Prostate gland (tissue), 2 donors: Measurements from ENCODE around the gene TMEM134. TPM values are rescaled to one million over a fixed set of nuclear protein-coding genes. Genes with fewer than 3 reads are reported as not detected.

Experiments
- DNase-seq: peaks from one replicate; pipeline ENCODE4 v3.0.0-alpha.2; 2019; ENCODE audit warnings: low spot score
- H3K27ac ChIP-seq, 2 donors: fragments of 200-600 bp; sonication (generic); 2 replicates each; pipeline ENCODE4 v1.5.1; 2017 to 2019
- H3K27me3 ChIP-seq: fragments of 200-600 bp; sonication (generic); replicated peaks from 2 replicates; pipeline ENCODE4 v1.5.1; 2019; ENCODE audit not compliant: insufficient read depth
- H3K36me3 ChIP-seq, 2 donors: fragments of 200-600 bp; sonication (generic); 1 replicate in 1 of 2; 2 replicates in 1 of 2; pipeline versions ENCODE4 v1.5.1 to v1.8.1; 2017 to 2019
- H3K4me1 ChIP-seq: fragments of 200-600 bp; sonication (generic); replicated peaks from 2 replicates; pipeline ENCODE4 v1.5.1; 2019
- H3K4me3 ChIP-seq, 2 donors: fragments of 200-600 bp; sonication (generic); 2 replicates each; pipeline ENCODE4 v1.5.1; 2017 to 2019
- H3K9me3 ChIP-seq: fragments of 200-600 bp; sonication (generic); 2 replicates; pipeline ENCODE4 v1.5.1; 2017
- CTCF ChIP-seq, 4 experiments: fragments of 200-600 bp in 2 of 4; fragments of 450-650 bp in 2 of 4; sonication (generic) in 2 of 4; IDR thresholded peaks; 1 replicate in 3 of 4; 2 replicates in 1 of 4; pipeline ENCODE4 v1.5.1; 2016 to 2019; ENCODE audit warnings: antibody characterized with exemption in 4 of 4, mild to moderate bottlenecking in 2 of 4, moderate library complexity in 2 of 4
- POLR2A ChIP-seq: fragments of 450-650 bp; IDR thresholded peaks from one replicate; pipeline ENCODE4 v1.6.1; 2016; ENCODE audit warnings: antibody characterized with exemption, mild to moderate bottlenecking
- POLR2AphosphoS5 ChIP-seq: sonication (generic); formaldehyde crosslinking; IDR thresholded peaks from one replicate; pipeline ENCODE4 v1.6.1; 2017; ENCODE audit warnings: antibody characterized with exemption
- WGBS: methylation state at CpG from one replicate; pipeline ENCODE4 v1.1.5; 2018; 5-methylcytosine and 5-hydroxymethylcytosine counted together
- intact Hi-C: fragments of 100-400 bp; cut with DNase I; formaldehyde crosslinking; loops from one replicate; pipeline ENCODE4 v1.14.2; 2022
- total RNA-seq, 2 donors: library from RNA; depleted of rRNA; stranded (reverse); fragments of >200 nt; gene quantifications; one replicate each; pipeline ENCODE4 v1.1.0, GENCODE V29; 2016

The TMEM134 gene
- total RNA-seq, 2 donors from 2014 or later, result 106 to 402 TPM

GRCh38 chr11:67492069-67492727 lies 23.1 kb upstream of the TMEM134 start:
- H3K27me3 ChIP-seq, result no peaks in the 10 kb centered on the region
- TF ChIP-seq POLR2AphosphoS5, result no peak
- no peak for TF ChIP-seq POLR2A
- no peak for TF ChIP-seq CTCF (IDR thresholded peaks at IDR 0.05)
- no peaks in the 10 kb centered on the region for H3K36me3 ChIP-seq
- no peaks in the 10 kb centered on the region for H3K4me1 ChIP-seq
- H3K27ac ChIP-seq, result no peak overlapping the region
- 78% methylated on average over 13 of the region's 19 CpGs for WGBS
- H3K4me3 ChIP-seq, result no peak overlapping the region
- intact Hi-C loops, result no loop called here
- no peak for DNase-seq
- no peaks in the 10 kb centered on the region for H3K9me3 ChIP-seq

GRCh38 chr11:67491276-67492068 lies 22.4 kb upstream of the TMEM134 start:
- no peak for DNase-seq
- Histone ChIP-seq H3K36me3 (no peaks in the 10 kb centered on the region), H3K4me1 (no peaks in the 10 kb centered on the region), H3K27me3 (no peaks in the 10 kb centered on the region), H3K4me3 (no peak overlapping the region), H3K27ac (no peak overlapping the region), H3K9me3 (no peaks in the 10 kb centered on the region)
- 84% methylated on average over 23 of the region's 24 CpGs for WGBS
- intact Hi-C loops, result no loop called here
- TF ChIP-seq POLR2A (no peak), POLR2AphosphoS5 (no peak), CTCF (IDR thresholded peaks at IDR 0.05) (no peak)

GRCh38 chr11:67490727-67491065 lies 21.6 kb upstream of the TMEM134 start:
- intact Hi-C loops, result no loop called here
- Histone ChIP-seq H3K4me3 (no peak overlapping the region), H3K27me3 (no peaks in the 10 kb centered on the region), H3K36me3 (no peaks in the 10 kb centered on the region), H3K27ac (no peak overlapping the region), H3K9me3 (no peaks in the 10 kb centered on the region), H3K4me1 (no peaks in the 10 kb centered on the region)
- 58% methylated on average over 15 of the region's 15 CpGs for WGBS
- no peak for TF ChIP-seq POLR2A
- TF ChIP-seq POLR2AphosphoS5, result no peak
- no peak for DNase-seq

GRCh38 chr11:67489885-67490726 lies 21.1 kb upstream of the TMEM134 start:
- DNase-seq, result no peak
- H3K9me3 ChIP-seq, result no peaks in the 10 kb centered on the region
- 88% methylated on average over 22 of the region's 23 CpGs for WGBS
- H3K4me3 ChIP-seq, result no peak overlapping the region
- no peaks in the 10 kb centered on the region for H3K27me3 ChIP-seq
- no peaks in the 10 kb centered on the region for H3K36me3 ChIP-seq
- intact Hi-C loops, result no loop called here
- no peak overlapping the region for H3K27ac ChIP-seq
- TF ChIP-seq POLR2AphosphoS5 (no peak), POLR2A (no peak), CTCF (IDR thresholded peaks at IDR 0.05) (no peak)
- no peaks in the 10 kb centered on the region for H3K4me1 ChIP-seq

GRCh38 chr11:67489203-67489884 lies 20.3 kb upstream of the TMEM134 start:
- intact Hi-C loops, result no loop called here
- TF ChIP-seq POLR2A (no peak), CTCF (IDR thresholded peaks at IDR 0.05) (no peak), POLR2AphosphoS5 (no peak)

More at GRCh38 chr11:67489203-67489884, 20.3 kb upstream of the TMEM134 start:
- Histone ChIP-seq H3K9me3 (no peaks in the 10 kb centered on the region), H3K4me1 (no peaks in the 10 kb centered on the region), H3K4me3 (no peak overlapping the region), H3K36me3 (no peaks in the 10 kb centered on the region), H3K27me3 (no peaks in the 10 kb centered on the region), H3K27ac (no peak overlapping the region)
- WGBS, result 64% methylated on average over 14 of the region's 25 CpGs
- no peak for DNase-seq
